Spinal cord (tissue), 10 donors: ENCODE measurements around the gene ABCG8. TPM values are rescaled to one million over a fixed set of nuclear protein-coding genes. Genes with fewer than 3 reads are reported as not detected.

ENCODE experiments used
- DNase-seq, 6 donors: peaks; one replicate each; pipeline versions ENCODE4 v3.0.0 to v3.0.0-alpha.2; 2013 to 2015; ENCODE audit warnings: low spot score in 6 of 6, low read depth in 4 of 6
- H3K27ac ChIP-seq: one replicate; pipeline ENCODE4 v1.5.1; 2013; ENCODE audit warnings: low read depth, low read length, control low read depth
- H3K27me3 ChIP-seq: one replicate; pipeline ENCODE4 v1.6.1; 2013; ENCODE audit warnings: low read length; ENCODE audit not compliant: control insufficient read depth, insufficient read depth
- H3K36me3 ChIP-seq: one replicate; pipeline ENCODE4 v1.6.1; 2013; ENCODE audit warnings: low read length; ENCODE audit not compliant: control insufficient read depth, insufficient read depth
- H3K4me1 ChIP-seq: one replicate; pipeline ENCODE4 v1.6.1; 2013; ENCODE audit warnings: low read length; ENCODE audit not compliant: control insufficient read depth, insufficient read depth
- H3K4me3 ChIP-seq: one replicate; pipeline ENCODE4 v1.5.1; 2013; ENCODE audit warnings: low read depth, low read length, control low read depth
- H3K9me3 ChIP-seq: one replicate; pipeline ENCODE4 v1.6.1; 2013; ENCODE audit warnings: low read length; ENCODE audit not compliant: control insufficient read depth, insufficient read depth
- WGBS: methylation state at CpG from one replicate; pipeline ENCODE4 v1.1.5; 2013; ENCODE audit warnings: missing lambda C conversion rate; ENCODE audit not compliant: insufficient coverage; 5-methylcytosine and 5-hydroxymethylcytosine counted together
- polyA plus RNA-seq, 2 donors: library from polyadenylated mRNA; unstranded; fragments of 120-200 nt; gene quantifications; one replicate each; pipeline ENCODE4 v1.2.1, GENCODE V29; 2013; ENCODE audit not compliant: insufficient read length in 2 of 2
- total RNA-seq, 2 donors: library from RNA; depleted of rRNA in 1 of 2; stranded (reverse); fragments of 120-200 nt in 1 of 2; fragments of >200 nt in 1 of 2; gene quantifications; one replicate each; pipeline versions ENCODE4 v1.2.3 to v1.2.4, GENCODE V29; 2013 to 2014
- donor health status: healthy.

The ABCG8 gene
- total and polyA plus RNA-seq, 4 donors: 0.33 to 1.7 (median 1.2) TPM

DNA sequence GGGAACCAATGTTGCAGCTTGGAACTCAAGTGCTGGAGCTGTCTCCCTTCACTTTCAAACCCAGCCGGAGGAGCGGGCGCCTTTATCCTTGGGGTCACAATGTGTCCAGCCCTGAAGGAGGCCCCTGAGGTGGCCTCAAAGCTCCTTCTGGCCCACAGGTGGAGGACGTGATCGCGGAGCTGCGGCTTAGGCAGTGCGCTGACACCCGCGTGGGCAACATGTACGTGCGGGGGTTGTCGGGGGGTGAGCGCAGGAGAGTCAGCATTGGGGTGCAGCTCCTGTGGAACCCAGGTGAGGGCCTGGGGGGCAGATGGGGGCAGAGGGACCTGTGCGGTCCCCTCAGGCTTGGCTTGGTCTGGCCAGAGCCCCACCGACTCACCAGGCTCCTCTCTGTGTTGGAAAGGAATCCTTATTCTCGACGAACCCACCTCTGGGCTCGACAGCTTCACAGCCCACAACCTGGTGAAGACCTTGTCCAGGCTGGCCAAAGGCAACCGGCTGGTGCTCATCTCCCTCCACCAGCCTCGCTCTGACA is 13.5 kb downstream of the ABCG8 start:
- Histone ChIP-seq H3K27ac (no peak overlapping the region), H3K27me3 (peaks cover 3% of the 10 kb centered on the region), H3K36me3 (no peaks in the 10 kb centered on the region), H3K4me1 (no peaks in the 10 kb centered on the region), H3K9me3 (no peaks in the 10 kb centered on the region), H3K4me3 (no peak overlapping the region)
- WGBS: 96% methylated on average over 21 of the region's 21 CpGs
- DNase-seq: no peak

DNA sequence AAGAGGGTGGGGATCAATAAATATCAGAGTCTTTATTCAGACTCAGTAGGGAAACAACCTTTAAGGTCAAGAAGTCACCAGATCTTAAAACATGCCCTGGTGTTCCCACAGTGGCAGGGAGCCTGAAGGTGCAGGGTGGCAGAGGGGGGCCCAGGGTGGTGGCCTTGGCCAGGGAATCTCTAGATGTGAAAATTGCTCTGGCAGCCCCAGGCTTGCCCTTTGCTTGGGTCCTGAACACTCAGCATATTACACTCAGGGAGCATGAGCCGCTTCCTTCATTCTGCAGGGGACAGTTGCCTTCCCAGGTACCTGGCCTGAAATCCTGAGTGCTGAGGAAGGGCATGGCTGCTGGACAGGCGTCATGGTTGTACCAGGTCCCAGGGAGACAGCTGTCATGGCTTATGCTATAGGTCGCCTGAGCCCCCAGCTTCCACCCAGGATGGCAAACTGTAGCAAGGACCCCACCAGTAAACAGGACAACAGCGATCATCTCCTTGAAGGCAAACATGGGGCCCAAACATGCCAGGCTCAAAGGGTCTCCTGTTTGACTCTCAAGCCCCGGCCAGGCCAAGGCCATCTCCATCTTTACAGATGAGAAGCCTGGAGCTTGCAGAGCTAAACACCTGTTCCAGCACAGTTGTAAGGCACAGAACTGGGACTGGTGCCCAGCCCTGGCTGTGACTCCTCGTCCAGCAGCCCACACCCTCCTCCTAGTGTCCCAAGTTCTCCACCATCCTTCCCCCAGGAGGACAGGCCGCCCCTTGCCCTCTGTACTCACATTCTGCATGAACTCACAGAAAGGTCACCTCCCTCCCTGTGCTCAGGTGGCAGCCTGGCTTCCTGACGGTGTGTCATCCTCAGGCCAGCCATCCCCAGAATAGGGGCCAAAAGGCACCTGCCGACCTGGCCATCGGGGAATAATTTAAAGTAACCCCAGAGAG is 14.6 kb downstream of the ABCG8 start:
- Histone ChIP-seq H3K4me1 (no peaks in the 10 kb centered on the region), H3K27me3 (peaks cover 3% of the 10 kb centered on the region), H3K9me3 (no peaks in the 10 kb centered on the region), H3K27ac (no peak overlapping the region), H3K4me3 (no peak overlapping the region), H3K36me3 (no peaks in the 10 kb centered on the region)
- DNase-seq: no peak
- WGBS: 86% methylated on average over 8 of the region's 10 CpGs

DNA sequence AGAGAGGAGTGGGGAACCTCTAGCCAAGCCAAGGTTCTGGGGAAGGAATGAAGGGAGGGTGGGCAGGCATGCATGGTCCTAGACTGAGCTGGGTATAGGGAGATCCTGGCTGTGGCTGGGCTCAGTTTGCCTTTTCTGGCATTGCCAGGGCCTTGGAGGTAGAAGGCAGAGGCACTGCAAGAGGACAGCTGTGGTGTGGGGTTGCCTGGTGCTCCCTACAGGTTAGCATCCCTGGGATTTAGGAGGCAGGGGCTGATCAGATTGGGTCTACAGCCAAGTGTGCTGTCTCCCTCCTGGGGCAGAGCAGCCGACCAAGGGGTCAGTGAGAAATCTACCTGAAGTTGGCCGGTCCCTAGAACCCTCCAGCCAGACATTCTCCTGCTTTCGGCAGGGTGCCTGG is 15.9 kb downstream of the ABCG8 start:
- 64% methylated on average over 3 of the region's 3 CpGs for WGBS
- no peaks in the 10 kb centered on the region for H3K4me1 ChIP-seq
- no peak overlapping the region for H3K4me3 ChIP-seq
- no peak overlapping the region for H3K27ac ChIP-seq
- no peaks in the 10 kb centered on the region for H3K9me3 ChIP-seq
- H3K27me3 ChIP-seq: peaks cover 6% of the 10 kb centered on the region
- no peaks in the 10 kb centered on the region for H3K36me3 ChIP-seq
- no peak for DNase-seq

DNA sequence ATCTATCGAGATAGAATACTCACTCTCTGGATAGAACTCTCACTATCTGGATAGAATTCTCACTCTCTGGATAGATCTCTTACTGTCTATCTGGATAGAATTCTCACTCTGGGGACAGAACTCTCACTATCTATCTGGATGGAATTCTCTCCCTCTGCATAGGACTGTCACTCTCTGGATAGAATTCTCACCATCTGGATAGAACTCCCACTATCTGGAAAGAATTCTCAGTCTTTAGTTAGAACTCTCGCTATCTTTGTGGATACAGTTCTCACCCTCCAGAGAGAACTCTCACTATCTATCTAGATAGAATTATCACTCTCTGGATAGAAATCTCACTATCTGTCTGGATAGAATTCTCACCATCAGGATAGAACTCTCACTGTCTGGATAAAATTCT is 16.5 kb downstream of the ABCG8 start:
- WGBS: 100% methylated on average over 2 of the region's 2 CpGs
- H3K9me3 ChIP-seq: no peaks in the 10 kb centered on the region
- DNase-seq: no peak
- H3K36me3 ChIP-seq: no peaks in the 10 kb centered on the region
- no peak overlapping the region for H3K4me3 ChIP-seq
- H3K27ac ChIP-seq: no peak overlapping the region
- H3K4me1 ChIP-seq: no peaks in the 10 kb centered on the region
- H3K27me3 ChIP-seq: peaks cover 6% of the 10 kb centered on the region

DNA sequence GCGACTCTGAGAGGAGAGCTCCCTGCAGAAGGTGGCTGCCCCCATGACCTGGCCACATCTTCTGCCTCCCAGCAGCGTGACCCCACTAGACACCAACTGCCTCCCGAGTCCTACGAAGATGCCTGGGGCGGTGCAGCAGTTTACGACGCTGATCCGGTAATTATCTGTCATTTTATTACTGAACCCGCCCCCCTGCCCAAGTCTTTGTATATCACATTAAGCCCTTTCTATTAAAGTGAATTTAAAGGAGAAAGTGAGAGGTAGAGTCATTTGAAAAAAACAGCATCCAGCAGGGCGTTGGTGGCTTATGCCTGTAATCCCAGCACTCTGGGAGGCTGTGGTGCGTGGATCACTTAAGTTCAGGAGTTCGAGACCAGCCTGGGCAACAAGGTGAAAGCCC is 33.4 kb downstream of the ABCG8 start:
- DNase-seq: no peak
- no peaks in the 10 kb centered on the region for H3K27me3 ChIP-seq
- no peaks in the 10 kb centered on the region for H3K9me3 ChIP-seq
- no peak overlapping the region for H3K4me3 ChIP-seq
- no peaks in the 10 kb centered on the region for H3K36me3 ChIP-seq
- H3K4me1 ChIP-seq: no peaks in the 10 kb centered on the region
- H3K27ac ChIP-seq: no peak overlapping the region
- WGBS: 81% methylated on average over 4 of the region's 12 CpGs

DNA sequence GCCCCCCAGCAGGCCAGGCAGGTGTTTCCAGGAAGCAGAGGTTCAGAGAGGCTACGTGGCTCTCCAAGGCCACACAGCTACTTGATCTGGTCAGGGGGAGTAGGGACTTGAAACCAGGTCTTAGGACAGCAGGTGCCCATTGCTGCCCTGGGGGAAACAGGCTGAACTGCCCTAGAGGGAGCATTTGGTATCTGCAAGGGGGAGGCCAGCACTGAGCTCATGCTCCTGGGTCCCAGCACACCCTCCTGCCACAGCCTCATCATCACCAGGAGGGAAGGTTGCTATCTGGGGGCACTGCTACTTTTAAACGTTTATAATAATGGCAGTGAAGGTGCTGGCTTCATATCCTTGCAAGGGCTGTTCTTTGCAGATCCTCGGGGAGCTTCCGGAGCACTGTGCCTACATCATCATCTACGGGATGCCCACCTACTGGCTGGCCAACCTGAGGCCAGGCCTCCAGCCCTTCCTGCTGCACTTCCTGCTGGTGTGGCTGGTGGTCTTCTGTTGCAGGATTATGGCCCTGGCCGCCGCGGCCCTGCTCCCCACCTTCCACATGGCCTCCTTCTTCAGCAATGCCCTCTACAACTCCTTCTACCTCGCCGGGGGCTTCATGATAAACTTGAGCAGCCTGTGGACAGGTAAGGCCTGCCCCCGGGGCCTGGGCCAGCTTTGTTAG is 36.1 kb downstream of the ABCG8 start:
- DNase-seq: no peak
- WGBS: 89% methylated on average over 10 of the region's 11 CpGs
- Histone ChIP-seq H3K9me3 (no peaks in the 10 kb centered on the region), H3K4me1 (no peaks in the 10 kb centered on the region), H3K27me3 (no peaks in the 10 kb centered on the region), H3K36me3 (no peaks in the 10 kb centered on the region), H3K4me3 (no peak overlapping the region), H3K27ac (no peak overlapping the region)

DNA sequence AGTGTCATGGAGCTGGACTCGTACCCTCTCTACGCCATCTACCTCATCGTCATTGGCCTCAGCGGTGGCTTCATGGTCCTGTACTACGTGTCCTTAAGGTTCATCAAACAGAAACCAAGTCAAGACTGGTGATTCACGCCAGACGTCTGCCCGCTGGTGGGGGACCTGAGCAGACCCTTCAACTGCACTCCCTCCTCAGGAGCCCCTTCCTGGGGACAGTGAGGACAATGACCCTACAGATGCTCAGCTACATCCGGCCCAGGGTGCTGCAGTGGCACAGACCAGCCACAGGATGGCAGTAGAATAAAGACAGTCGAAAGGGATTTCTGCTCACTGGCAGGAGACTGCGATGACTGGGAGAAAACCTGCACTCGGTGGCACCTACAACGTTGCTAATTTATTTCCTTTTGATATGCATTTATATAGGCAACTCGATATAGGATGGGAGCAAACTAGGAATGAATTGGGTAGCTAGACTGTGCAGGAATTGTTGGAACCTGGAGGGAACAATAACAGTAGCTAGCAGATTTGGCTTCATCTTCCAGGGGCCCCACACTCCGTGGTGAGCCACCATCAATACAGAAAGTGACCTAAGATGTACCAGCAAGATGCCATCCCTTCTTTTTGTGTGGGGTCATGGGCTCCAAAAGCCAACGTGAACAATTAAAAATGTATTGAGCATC is 39.2 kb downstream of the ABCG8 start:
- 45% methylated on average over 13 of the region's 16 CpGs for WGBS
- H3K4me3 ChIP-seq: no peak overlapping the region
- peak in 5 of 6 donors; percentile 23 to 83 (median 38) for DNase-seq

DNA sequence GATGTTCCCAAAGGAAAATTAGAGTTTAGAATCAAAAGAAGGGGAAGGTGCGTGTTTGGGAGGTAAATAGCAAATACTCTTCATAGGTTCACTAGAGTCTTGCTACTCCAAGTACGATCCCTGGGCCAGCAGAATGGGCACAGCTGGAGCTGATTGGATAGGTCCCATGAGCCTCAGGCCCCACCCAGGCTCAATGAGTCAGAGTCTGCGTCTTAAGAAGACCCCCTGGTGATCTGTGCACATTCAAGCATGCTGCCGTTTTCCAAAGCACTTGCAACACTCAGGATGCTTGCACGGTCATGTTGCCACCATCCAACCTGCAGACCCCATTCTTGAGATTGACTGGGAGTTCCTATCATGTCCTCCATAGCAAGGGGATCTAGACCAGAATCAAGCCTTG is 40.5 kb downstream of the ABCG8 start:
- no peak overlapping the region for H3K27ac ChIP-seq
- H3K4me3 ChIP-seq: no peak overlapping the region
- no peak for DNase-seq
- 74% methylated on average over 4 of the region's 5 CpGs for WGBS
- H3K36me3 ChIP-seq: no peaks in the 10 kb centered on the region
- no peaks in the 10 kb centered on the region for H3K27me3 ChIP-seq
- no peaks in the 10 kb centered on the region for H3K9me3 ChIP-seq
- H3K4me1 ChIP-seq: no peaks in the 10 kb centered on the region

More for the DNA sequence above, 39.2 kb downstream of the ABCG8 start:
- Histone ChIP-seq H3K9me3 (no peaks in the 10 kb centered on the region), H3K4me1 (no peaks in the 10 kb centered on the region), H3K36me3 (no peaks in the 10 kb centered on the region), H3K27ac (no peak overlapping the region), H3K27me3 (no peaks in the 10 kb centered on the region)

DNA sequence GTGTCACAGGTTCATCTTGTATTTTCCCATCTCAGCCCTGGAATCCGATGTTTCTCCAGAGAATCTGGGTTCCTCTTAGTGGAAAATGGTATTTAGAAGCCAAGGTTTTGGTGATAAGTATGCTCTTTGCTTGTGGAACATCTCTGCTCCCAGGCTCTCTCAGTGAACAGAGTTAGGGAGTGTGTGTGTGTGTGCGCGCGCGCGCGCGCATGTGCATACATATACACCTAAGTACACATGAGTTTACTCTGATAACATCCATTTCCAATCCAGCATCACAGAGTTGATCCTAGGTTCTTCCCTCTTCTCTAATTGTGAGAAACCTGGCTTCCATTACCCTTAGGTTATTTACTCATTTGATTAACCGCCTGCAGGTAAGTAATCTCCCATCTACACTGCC is 41.7 kb downstream of the ABCG8 start:
- Histone ChIP-seq H3K4me3 (no peak overlapping the region), H3K27ac (no peak overlapping the region), H3K36me3 (no peaks in the 10 kb centered on the region), H3K27me3 (no peaks in the 10 kb centered on the region), H3K9me3 (no peaks in the 10 kb centered on the region), H3K4me1 (no peaks in the 10 kb centered on the region)
- WGBS: 100% methylated on average over 1 of the region's 9 CpGs
- no peak for DNase-seq
